ENCODE measurements around the gene ULK3. TPM values are rescaled to one million over a fixed set of nuclear protein-coding genes. Genes with fewer than 3 reads are reported as not detected.

Gene ULK3
- total RNA-seq, 1 donor from 2014 or later, result 52.1 TPM

DNA sequence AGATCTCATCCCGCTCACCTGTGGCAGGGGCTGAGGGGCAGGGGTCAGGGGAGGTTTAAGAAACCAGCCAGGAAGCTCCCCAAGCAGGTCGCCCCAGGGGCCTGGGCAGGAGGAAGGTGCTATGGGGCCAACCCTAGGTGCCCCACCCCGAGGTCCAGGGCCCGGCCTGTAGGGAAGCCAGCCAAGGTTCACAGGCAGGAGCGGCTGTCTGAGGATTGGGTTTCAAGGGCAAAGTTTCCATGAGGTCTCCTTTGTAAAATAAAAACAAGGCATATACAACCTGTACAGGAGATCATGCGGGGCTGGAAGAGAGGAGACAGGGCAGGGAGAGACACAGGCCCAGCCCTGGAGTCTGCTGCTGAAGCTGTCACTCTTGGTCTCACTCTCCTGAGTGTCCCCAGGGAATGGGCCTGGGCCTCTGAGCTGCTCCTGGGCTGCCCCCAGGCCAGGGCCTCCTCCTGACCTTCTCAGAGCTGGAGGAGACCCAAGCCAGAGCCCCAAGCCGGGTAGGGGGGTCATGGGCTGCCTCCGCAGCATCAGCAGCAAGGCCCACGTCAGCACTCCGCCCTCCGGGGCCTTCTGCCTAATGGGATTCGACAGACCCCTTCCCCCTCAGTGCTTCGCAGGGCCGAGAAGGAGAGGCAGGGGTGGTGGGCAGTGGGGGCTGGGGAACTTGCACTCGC is 11.0 kb downstream of the ULK3 start:
- DNase-seq (no peak), ATAC-seq (ENCODE audit: low read depth) (no peak)
- POLR2A ChIA-PET, result no interaction called here
- Mint-ChIP-seq H3K9me3 (no peaks in the 10 kb centered on the region), H3K27me3 (peaks cover 16% of the 10 kb centered on the region), H3K36me3 (ENCODE audit: low read depth) (peaks cover 12% of the 10 kb centered on the region), H3K4me1 (peaks cover 11% of the 10 kb centered on the region), H3K27ac (no peak overlapping the region), H3K4me3 (no peak overlapping the region)
- intact Hi-C loops (cut with micrococcal nuclease), result no loop called here
- TF ChIP-seq, protein P1, sequence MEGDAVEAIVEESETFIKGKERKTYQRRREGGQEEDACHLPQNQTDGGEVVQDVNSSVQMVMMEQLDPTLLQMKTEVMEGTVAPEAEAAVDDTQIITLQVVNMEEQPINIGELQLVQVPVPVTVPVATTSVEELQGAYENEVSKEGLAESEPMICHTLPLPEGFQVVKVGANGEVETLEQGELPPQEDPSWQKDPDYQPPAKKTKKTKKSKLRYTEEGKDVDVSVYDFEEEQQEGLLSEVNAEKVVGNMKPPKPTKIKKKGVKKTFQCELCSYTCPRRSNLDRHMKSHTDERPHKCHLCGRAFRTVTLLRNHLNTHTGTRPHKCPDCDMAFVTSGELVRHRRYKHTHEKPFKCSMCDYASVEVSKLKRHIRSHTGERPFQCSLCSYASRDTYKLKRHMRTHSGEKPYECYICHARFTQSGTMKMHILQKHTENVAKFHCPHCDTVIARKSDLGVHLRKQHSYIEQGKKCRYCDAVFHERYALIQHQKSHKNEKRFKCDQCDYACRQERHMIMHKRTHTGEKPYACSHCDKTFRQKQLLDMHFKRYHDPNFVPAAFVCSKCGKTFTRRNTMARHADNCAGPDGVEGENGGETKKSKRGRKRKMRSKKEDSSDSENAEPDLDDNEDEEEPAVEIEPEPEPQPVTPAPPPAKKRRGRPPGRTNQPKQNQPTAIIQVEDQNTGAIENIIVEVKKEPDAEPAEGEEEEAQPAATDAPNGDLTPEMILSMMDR (IDR thresholded peaks at IDR 0.05), result no peak
- CTCF ChIA-PET, result interaction anchor here (1.1 kb wide), 1 partner anchor 61 kb away, joined by 4 read pairs; no protein-coding TSS in a partner anchor

DNA sequence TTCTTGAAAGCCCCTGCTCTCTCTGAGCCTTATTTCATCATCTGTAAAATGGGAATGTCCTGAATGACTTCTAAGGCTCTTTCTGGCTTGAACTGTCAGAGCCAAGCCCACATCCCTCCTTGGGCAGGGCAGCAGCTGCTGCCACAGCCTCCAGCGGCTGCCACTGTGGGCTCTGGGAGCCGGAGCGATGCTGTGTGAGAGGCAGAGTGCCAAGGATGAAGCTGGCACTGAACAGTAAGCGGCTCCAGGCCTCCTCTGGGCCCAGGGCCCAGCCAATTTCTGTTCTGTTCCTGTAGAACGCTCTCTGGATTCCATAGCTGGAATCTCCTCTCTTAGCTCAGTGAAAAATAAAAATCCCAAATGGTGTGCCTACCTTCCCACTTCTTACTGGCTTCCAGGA is 12.1 kb downstream of the ULK3 start:
- Mint-ChIP-seq H3K27ac (no peak overlapping the region), H3K9me3 (no peaks in the 10 kb centered on the region), H3K4me1 (peaks cover 11% of the 10 kb centered on the region), H3K4me3 (no peak overlapping the region), H3K27me3 (peaks cover 21% of the 10 kb centered on the region), H3K36me3 (ENCODE audit: low read depth) (peaks cover 7% of the 10 kb centered on the region)
- ATAC-seq (ENCODE audit: low read depth) (no peak), DNase-seq (no peak)
- intact Hi-C loops (cut with micrococcal nuclease), result no loop called here
- ChIA-PET CTCF (interaction anchor here (0.8 kb wide), 3 partner anchors 10 to 120 kb away, joined by 3 read pairs; no protein-coding TSS in a partner anchor), POLR2A (no interaction called here)
- TF ChIP-seq, protein P1 (IDR thresholded peaks at IDR 0.05), result no peak

DNA sequence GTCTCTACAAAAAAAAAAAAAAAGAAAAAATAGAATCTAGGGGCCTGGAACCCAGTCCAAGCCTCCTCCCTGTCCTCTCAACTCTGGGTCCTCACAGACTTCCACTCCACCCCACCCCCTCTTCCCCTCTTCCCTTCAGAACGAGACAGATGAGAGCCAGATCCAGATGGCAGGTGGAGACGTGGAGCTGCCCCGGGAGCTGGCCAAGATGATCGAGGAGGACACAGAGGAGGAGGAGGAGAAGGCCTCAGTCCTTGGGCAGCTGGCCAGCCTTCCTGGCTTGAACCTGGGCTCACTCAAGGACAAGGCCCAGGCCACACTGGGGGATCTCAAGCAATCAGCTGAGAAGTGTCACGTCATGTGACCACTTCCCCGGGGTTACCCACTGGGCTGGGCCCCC is 13.0 kb downstream of the ULK3 start:
- TF ChIP-seq, protein P1 (IDR thresholded peaks at IDR 0.05), result no peak
- Mint-ChIP-seq H3K9me3 (no peaks in the 10 kb centered on the region), H3K36me3 (ENCODE audit: low read depth) (peaks cover under 1% of the 10 kb centered on the region), H3K27me3 (peaks cover 21% of the 10 kb centered on the region), H3K4me3 (no peak overlapping the region), H3K27ac (no peak overlapping the region), H3K4me1 (peaks cover 9% of the 10 kb centered on the region)
- POLR2A ChIA-PET, result interaction anchor here (0.6 kb wide), 1 partner anchor 42 kb away, joined by 3 read pairs; no protein-coding TSS in a partner anchor
- intact Hi-C loops (cut with micrococcal nuclease), result no loop called here
- DNase-seq, result no peak
- CTCF ChIA-PET, result no interaction called here
- ATAC-seq (ENCODE audit: low read depth), result no peak

DNA sequence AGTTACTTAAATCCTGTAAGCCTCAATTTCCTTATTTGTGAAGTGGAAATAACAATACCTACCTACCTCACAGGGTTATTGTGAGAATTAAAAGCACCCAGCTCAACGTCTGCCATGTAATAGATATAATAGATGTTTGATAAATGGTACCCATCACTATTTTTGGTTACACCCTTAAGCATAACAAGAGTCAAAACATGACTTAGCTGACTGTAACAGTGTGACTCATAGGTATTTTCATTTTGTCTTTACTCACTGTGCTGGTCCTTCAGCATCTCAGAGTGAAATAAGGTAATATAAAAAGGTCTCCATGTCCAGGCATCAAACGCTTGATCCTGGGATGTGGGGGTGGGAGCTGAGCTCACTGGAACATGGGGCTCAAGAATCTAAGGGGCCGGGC is 13.5 kb downstream of the ULK3 start:
- Mint-ChIP-seq H3K27ac (no peak overlapping the region), H3K36me3 (ENCODE audit: low read depth) (no peaks in the 10 kb centered on the region), H3K9me3 (no peaks in the 10 kb centered on the region), H3K27me3 (peaks cover 21% of the 10 kb centered on the region), H3K4me1 (peaks cover 7% of the 10 kb centered on the region), H3K4me3 (no peak overlapping the region)
- intact Hi-C loops (cut with micrococcal nuclease), result no loop called here
- DNase-seq, result no peak
- no peak for ATAC-seq (ENCODE audit: low read depth)
- ChIA-PET CTCF (interaction anchor here (0.6 kb wide), 1 partner anchor 45 kb away, joined by 3 read pairs; no protein-coding TSS in a partner anchor), POLR2A (interaction anchor here (0.7 kb wide), 1 partner anchor 52 kb away, joined by 6 read pairs; no protein-coding TSS in a partner anchor)
- TF ChIP-seq, protein P1 (IDR thresholded peaks at IDR 0.05), result no peak

DNA sequence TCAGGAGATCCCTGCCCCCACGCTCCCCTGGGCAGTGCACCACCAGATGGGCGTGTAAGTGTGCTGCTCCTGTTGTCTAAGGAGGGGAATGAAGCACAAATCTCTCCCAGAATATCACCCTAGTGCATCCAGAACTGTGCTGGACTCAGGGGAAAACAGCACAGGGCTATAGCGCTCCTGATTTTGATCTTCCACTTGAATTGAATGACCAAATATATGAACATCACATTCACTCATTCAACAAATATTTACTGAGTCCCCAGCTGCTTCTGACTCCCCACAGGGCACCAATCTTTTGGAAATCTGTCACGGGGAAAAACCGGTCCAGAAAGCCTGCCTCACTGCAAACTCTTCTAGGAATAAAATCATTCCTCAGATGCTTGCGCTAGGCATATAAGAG is 14.1 kb downstream of the ULK3 start:
- DNase-seq (no peak), ATAC-seq (ENCODE audit: low read depth) (no peak)
- no peak overlapping the region for H3K27ac Mint-ChIP-seq
- intact Hi-C loops (cut with micrococcal nuclease), result no loop called here
- no peaks in the 10 kb centered on the region for H3K36me3 Mint-ChIP-seq (ENCODE audit: low read depth)
- H3K4me3 Mint-ChIP-seq, result no peak overlapping the region
- H3K9me3 Mint-ChIP-seq, result no peaks in the 10 kb centered on the region
- peaks cover 21% of the 10 kb centered on the region for H3K27me3 Mint-ChIP-seq
- ChIA-PET CTCF (interaction anchor here (0.5 to 0.6 kb wide), 2 partner anchors 46 to 58 kb away, joined by 3 read pairs; no protein-coding TSS in a partner anchor), POLR2A (interaction anchor here (0.7 kb wide), 1 partner anchor 51 kb away, joined by 6 read pairs; no protein-coding TSS in a partner anchor)
- H3K4me1 Mint-ChIP-seq, result peaks cover 7% of the 10 kb centered on the region
- TF ChIP-seq, protein P1 (IDR thresholded peaks at IDR 0.05), result no peak

Data from activated B cell treated with CpG ODN at 0.5 μM for 24 hours (primary cell).